A673 (cell line): ENCODE results near the gene DLEC1.

ENCODE experiments used
- CTCF ChIP-seq: fragments of 300-800, 200-600 bp; sonication (generic); conservative IDR thresholded peaks from 2 replicates; pipeline ENCODE4 v1.5.1; 2017; ENCODE audit warnings: low read depth, mild to moderate bottlenecking, antibody characterized with exemption, low read length, moderate library complexity, mixed read lengths
- EZH2 ChIP-seq: fragments of 200-600 bp; sonication (generic); IDR thresholded peaks from 2 replicates; pipeline ENCODE4 v1.6.1; 2017; ENCODE audit warnings: borderline replicate concordance, low read depth, mild to moderate bottlenecking, mixed read lengths, antibody characterized with exemption, low read length; ENCODE audit not compliant: poor library complexity, severe bottlenecking

- no peak for TF ChIP-seq CTCF
- no peak for TF ChIP-seq EZH2
Measured at GRCh38 chr3:37990527-37990926, 48.5 kb upstream of the DLEC1 start, which contains the start of gene VILL.
